BE2C (cell line): ENCODE data around the gene FOXO3.
A peak's percentile ranks its signal among the peaks of the same experiment; 100 is the strongest.
"Not testable (repeated sequence)": the region's sequence is repeated elsewhere in the genome, so short reads cannot be mapped to it uniquely, and the experiment has no call there.

Experiments
- DNase-seq: peaks from one replicate; pipeline ENCODE4 v3.0.0-alpha.2; 2020
- H3K27me3 ChIP-seq: fragments of 250-450 bp; sonication (Bioruptor Pico); 2 replicates; pipeline ENCODE4 v1.5.1; 2020; ENCODE audit warnings: mild to moderate bottlenecking
- H3K36me3 ChIP-seq: fragments of 250-450 bp; sonication (Bioruptor Pico); 2 replicates; pipeline ENCODE4 v1.5.1; 2020; ENCODE audit warnings: mild to moderate bottlenecking
- H3K4me1 ChIP-seq: fragments of 250-450 bp; sonication (Bioruptor Pico); 2 replicates; pipeline ENCODE4 v1.5.1; 2020
- H3K4me3 ChIP-seq: 2 replicates; pipeline ENCODE4 v1.5.1; 2011; ENCODE audit warnings: low read depth, low read length
- H3K9me3 ChIP-seq: fragments of 250-450 bp; sonication (Bioruptor Pico); 2 replicates; pipeline ENCODE4 v1.5.1; 2020
- TF ChIP-seq, protein P1 (sequence below): IDR thresholded peaks from 2 replicates; pipeline ENCODE4 v1.5.1; 2012; ENCODE audit warnings: mild to moderate bottlenecking, low read depth, low read length

FOXO3 gene

DNA sequence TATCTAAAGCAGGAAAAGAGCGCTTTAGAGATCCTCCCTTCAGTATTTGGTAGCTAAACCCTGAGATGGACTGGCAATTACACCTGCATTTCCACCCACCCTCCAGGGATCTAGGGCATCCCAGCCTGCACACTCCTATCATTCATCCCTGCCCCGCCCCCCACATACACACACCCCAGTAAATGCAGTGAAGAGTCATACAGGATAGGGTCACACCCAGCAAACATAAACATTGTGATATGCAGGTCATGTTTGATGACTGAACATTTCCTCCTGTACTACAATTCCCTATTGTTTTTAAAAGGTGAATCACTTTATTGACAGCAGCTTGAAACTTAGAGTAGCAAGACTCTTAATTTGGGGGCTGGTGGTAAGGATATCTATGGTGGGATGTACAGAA lies 112.9 kb downstream of the FOXO3 start:
- Histone ChIP-seq H3K36me3 (peaks cover 4% of the 10 kb centered on the region; the same call in 1 of the 2 replicates), H3K9me3 (no peaks in the 10 kb centered on the region), H3K4me3 (no peak overlapping the region), H3K4me1 (peaks cover 32% of the 10 kb centered on the region), H3K27me3 (no peaks in the 10 kb centered on the region)
- TF ChIP-seq, protein P1, sequence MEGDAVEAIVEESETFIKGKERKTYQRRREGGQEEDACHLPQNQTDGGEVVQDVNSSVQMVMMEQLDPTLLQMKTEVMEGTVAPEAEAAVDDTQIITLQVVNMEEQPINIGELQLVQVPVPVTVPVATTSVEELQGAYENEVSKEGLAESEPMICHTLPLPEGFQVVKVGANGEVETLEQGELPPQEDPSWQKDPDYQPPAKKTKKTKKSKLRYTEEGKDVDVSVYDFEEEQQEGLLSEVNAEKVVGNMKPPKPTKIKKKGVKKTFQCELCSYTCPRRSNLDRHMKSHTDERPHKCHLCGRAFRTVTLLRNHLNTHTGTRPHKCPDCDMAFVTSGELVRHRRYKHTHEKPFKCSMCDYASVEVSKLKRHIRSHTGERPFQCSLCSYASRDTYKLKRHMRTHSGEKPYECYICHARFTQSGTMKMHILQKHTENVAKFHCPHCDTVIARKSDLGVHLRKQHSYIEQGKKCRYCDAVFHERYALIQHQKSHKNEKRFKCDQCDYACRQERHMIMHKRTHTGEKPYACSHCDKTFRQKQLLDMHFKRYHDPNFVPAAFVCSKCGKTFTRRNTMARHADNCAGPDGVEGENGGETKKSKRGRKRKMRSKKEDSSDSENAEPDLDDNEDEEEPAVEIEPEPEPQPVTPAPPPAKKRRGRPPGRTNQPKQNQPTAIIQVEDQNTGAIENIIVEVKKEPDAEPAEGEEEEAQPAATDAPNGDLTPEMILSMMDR: no peak
- DNase-seq: no peak

DNA sequence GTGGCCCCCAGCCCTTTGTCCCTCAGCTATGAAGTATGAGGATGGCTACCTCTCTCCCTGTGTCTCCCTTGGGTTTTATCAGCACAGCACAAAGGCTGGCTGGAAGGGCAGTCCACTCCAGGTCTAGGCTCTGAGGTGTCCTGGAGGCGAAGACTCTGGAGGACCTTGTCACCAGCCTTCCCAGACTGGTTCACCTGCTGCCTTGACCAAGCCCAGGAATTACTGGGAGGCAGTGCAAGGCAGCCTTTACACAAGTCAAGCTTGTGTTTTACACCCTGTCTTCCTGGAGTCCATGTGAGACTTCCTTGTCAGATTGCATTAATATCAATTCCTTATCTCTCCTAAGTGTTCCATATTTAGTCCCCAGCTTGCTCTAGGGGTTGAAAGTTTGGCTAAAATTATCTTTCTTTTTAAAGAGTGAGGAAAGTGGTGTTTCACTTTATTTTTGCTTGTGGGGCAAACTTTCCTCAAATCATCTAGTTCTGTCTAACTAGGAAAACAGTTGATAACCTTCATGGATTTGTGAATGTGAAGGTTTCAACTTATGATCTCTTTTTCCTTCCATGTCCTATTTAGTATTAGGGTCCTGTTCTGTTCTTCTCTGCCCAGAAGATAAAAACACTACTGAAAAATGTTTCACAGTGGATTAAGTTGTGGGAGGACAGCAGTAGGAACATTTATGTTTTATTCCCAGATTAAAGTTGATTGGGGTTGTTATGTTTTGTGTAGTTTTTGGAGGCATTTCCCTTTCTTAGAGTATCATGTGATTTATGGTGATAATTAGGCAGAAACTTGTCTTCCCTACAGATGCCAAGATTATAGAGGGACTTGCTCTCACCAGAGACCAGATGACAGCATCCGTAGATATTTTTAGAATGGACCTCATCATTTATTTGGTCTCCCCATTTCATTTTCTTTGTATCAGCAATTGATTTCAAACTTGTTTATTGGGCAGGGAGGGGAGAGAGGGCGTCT lies 114.8 kb downstream of the FOXO3 start:
- peaks cover 4% of the 10 kb centered on the region; the same call in 1 of the 2 replicates for H3K36me3 ChIP-seq
- no peaks in the 10 kb centered on the region for H3K27me3 ChIP-seq
- TF ChIP-seq, protein P1: no peak
- no peaks in the 10 kb centered on the region for H3K9me3 ChIP-seq
- no peak overlapping the region for H3K4me3 ChIP-seq
- DNase-seq: no peak
- peaks cover 32% of the 10 kb centered on the region for H3K4me1 ChIP-seq

DNA sequence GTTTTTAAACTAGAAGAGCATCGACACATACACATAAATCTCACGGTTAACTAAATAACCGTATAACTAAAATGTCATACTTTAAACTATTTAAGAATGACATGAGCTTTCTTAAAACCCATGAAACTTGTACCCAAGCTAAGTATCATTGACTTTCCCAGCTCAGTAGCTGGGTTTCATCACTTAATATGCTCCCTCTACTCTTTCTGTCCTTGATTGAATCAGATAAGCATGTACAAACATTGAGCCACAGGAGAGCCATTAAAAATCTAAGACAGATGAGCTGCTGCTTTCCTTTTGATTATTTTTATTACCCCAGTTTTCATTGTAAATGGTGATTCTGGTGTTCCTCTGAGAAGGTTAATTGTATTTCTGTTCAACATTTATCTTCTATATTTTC lies 115.8 kb downstream of the FOXO3 start:
- Histone ChIP-seq H3K4me1 (peaks cover 32% of the 10 kb centered on the region), H3K4me3 (no peak overlapping the region), H3K36me3 (peaks cover 4% of the 10 kb centered on the region; the same call in 1 of the 2 replicates), H3K27me3 (no peaks in the 10 kb centered on the region), H3K9me3 (no peaks in the 10 kb centered on the region)
- no peak for DNase-seq
- TF ChIP-seq, protein P1: no peak

DNA sequence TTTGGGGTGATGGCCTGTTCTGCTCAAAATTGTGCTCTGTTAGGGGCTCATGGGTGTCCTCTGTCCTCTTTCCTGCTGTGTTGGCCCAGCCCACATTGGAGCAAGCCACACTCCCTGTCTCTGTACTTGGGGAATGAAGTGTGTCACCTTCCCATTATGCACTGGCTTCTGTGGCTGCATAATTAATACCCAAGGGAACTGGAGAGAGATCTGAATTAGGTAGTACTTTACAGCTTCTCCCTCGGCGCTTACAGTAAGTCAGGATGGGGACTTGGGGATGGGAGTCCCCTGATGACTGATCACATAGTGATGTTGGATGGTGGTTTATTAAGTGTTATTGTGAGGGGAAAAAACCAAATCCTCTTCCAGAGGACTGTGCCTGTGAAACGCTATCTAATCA lies 116.6 kb downstream of the FOXO3 start:
- H3K4me1 ChIP-seq: peaks cover 32% of the 10 kb centered on the region
- no peak overlapping the region for H3K4me3 ChIP-seq
- peaks cover 4% of the 10 kb centered on the region; the same call in 1 of the 2 replicates for H3K36me3 ChIP-seq

DNA sequence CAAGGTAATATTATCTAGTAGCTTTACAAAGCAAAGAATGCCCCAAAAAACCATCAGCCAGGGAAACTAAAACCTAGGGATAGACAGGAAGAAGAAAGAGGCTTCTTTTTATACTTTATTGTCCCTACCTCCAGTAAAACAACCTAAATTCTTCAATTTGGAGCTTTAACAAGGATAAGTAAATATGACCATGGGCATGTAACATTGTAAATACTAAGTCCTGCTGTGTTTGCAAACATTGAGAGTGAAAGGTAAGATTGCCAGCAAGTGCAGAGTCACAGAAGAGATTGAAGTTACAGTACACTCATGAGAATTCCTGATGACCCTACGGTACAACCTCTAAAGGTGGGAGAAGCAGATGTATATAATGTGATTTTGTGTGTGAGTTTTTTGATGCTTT lies 117.2 kb downstream of the FOXO3 start:
- DNase-seq: no peak
- Histone ChIP-seq H3K4me1 (peaks cover 32% of the 10 kb centered on the region), H3K9me3 (no peaks in the 10 kb centered on the region)

More for the DNA sequence above, 116.6 kb downstream of the FOXO3 start:
- TF ChIP-seq, protein P1: no peak
- peak; percentile 21 for DNase-seq
- Histone ChIP-seq H3K27me3 (no peaks in the 10 kb centered on the region), H3K9me3 (no peaks in the 10 kb centered on the region)

DNA sequence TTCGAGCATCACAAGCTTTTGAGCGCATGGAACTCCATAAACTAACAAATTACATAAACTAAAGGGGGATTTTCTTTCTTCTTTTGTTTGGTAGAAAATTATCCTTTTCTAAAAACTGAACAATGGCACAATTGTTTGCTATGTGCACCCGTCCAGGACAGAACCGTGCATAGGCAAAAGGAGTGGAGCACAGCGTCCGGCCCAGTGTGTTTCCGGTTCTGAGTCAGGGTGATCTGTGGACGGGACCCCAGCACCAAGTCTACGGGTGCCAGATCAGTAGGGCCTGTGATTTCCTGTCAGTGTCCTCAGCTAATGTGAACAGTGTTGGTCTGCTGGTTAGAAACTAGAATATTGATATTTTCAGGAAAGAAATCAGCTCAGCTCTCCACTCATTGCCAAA lies 119.6 kb downstream of the FOXO3 start:
- DNase-seq, H3K9me3 ChIP-seq, H3K4me3 ChIP-seq, H3K36me3 ChIP-seq, H3K27me3 ChIP-seq: not testable (repeated sequence)
- peaks cover 37% of the 10 kb centered on the region for H3K4me1 ChIP-seq

More for the DNA sequence above, 117.2 kb downstream of the FOXO3 start:
- peaks cover 4% of the 10 kb centered on the region; the same call in 1 of the 2 replicates for H3K36me3 ChIP-seq
- no peak overlapping the region for H3K4me3 ChIP-seq
- TF ChIP-seq, protein P1: no peak
- no peaks in the 10 kb centered on the region for H3K27me3 ChIP-seq

DNA sequence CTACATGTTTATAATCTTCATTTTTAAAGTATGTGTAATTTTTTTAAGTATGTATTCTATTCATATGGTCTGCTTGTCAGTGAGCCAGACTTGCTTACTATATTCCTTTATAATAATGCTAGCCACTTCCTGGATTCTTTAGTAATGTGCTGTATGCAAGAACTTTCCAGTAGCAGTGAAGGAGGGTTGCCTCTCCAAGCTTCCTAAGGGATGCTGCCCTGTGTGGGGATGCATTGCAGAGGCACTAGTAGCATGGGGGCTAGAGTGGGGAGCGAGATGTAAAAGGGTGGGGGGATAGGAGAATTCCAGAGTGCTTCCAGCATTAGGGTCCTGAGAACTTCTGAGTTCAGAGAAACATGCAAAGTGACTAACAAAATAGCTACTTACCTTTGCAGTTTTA lies 121.0 kb downstream of the FOXO3 start:
- not testable (repeated sequence) for DNase-seq, H3K9me3 ChIP-seq, H3K27me3 ChIP-seq, H3K4me3 ChIP-seq, H3K36me3 ChIP-seq
- H3K4me1 ChIP-seq: peaks cover 29% of the 10 kb centered on the region

DNA sequence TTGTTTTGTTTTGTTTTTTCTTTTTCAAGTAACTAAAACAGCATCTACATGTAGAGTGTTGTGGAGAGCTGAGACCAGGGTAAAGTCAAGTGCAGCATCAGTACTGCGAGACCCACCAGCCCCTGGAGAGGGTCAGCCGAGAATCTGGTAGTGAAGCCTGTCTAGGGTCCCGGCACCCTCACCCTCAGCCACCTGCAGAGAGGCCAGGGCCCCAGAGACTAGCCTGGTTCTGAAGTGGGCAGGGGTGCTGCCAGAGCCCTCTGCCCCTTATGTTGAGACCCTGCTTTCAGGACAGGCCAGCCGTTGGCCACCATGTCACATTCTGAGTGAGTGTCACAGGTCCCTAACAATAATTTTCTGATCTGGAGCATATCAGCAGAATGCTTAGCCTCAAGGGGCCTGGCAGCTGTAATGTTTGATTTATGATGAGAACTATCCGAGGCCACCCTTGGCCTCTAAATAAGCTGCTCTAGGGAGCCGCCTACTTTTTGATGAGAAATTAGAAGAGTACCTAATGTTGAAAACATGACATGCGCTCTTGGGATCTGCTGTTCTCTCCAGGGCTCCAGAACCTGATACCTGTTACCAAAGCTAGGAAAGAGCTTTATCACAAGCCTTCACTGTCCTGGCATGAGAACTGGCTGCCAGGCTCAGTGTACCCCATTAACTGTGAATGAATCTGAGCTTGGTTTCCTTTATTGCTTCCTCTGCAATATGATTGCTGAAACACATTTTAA lies 121.8 kb downstream of the FOXO3 start:
- peaks cover 21% of the 10 kb centered on the region for H3K4me1 ChIP-seq
- H3K27me3 ChIP-seq, DNase-seq, H3K36me3 ChIP-seq, H3K4me3 ChIP-seq, H3K9me3 ChIP-seq: not testable (repeated sequence)

DNA sequence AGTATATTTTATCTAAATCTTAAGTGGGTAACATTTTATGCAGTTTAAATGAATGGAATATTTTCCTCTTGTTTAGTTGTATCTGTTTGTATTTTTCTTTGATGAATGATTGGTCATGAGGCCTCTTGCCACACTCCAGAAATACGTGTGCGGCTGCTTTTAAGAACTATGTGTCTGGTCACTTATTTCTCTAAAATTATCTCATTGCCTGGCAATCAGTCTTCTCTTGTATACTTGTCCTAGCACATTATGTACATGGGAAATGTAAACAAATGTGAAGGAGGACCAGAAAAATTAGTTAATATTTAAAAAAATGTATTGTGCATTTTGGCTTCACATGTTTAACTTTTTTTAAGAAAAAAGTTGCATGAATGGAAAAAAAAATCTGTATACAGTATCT lies 123.3 kb downstream of the FOXO3 start:
- DNase-seq, H3K4me3 ChIP-seq, H3K9me3 ChIP-seq, H3K27me3 ChIP-seq, H3K36me3 ChIP-seq: not testable (repeated sequence)
- peaks cover 15% of the 10 kb centered on the region for H3K4me1 ChIP-seq
